Measurements from ENCODE around the gene COL1A1.

COL1A1 gene

GRCh38 chr17:50171371-50172071 lies 29.9 kb downstream of the COL1A1 start:
- DNase-seq, result no peak
- H2AFZ ChIP-seq (ENCODE audit: low read length), result peak overlapping the region; percentile 43; the same call in 1 of the 2 replicates
- peaks cover 24% of the 10 kb centered on the region for H3K4me1 ChIP-seq (ENCODE audit: low read length)
- H3K9me3 ChIP-seq (replicated peaks; ENCODE audit: insufficient read depth, low read length), result no peaks in the 10 kb centered on the region
- H3K27ac ChIP-seq (ENCODE audit: low read length), result peak overlapping the region; percentile 49; the same call in 1 of the 2 replicates
- H3K4me2 ChIP-seq (ENCODE audit: low read depth, low read length), result peak overlapping the region; percentile 26; the same call in 1 of the 2 replicates
- TF ChIP-seq CTCF (IDR thresholded peaks at IDR 0.05; ENCODE audit: low read length) (no peak), EZH2phosphoT487 (IDR thresholded peaks at IDR 0.05; ENCODE audit: low read length) (no peak), EZH2 (optimal IDR thresholded peaks at IDR 0.05; ENCODE audit: low read depth, low read length) (no peak)
- no peaks in the 10 kb centered on the region for H3K27me3 ChIP-seq (replicated peaks; ENCODE audit: insufficient read depth, low read length)
- H4K20me1 ChIP-seq (ENCODE audit: insufficient read depth, low read length), result no peaks in the 10 kb centered on the region
- no peak overlapping the region for H3K4me3 ChIP-seq (ENCODE audit: low read length)
- no peaks in the 10 kb centered on the region for H3K79me2 ChIP-seq (ENCODE audit: low read length)
- no peaks in the 10 kb centered on the region for H3K36me3 ChIP-seq (replicated peaks; ENCODE audit: insufficient read depth, low read length)
- H3F3A ChIP-seq (ENCODE audit: insufficient read depth, low read length), result peaks cover 9% of the 10 kb centered on the region; the same call in 1 of the 2 replicates
- H3K9ac ChIP-seq (ENCODE audit: low read length), result no peak overlapping the region
- no peaks in the 10 kb centered on the region for H3K9me2 ChIP-seq (replicated peaks; ENCODE audit: insufficient read depth, low read length)

GRCh38 chr17:50170662-50171370 lies 30.6 kb downstream of the COL1A1 start:
- peaks cover 24% of the 10 kb centered on the region for H3K4me1 ChIP-seq (ENCODE audit: low read length)
- H3K27me3 ChIP-seq (replicated peaks; ENCODE audit: insufficient read depth, low read length), result no peaks in the 10 kb centered on the region
- H3K9me2 ChIP-seq (replicated peaks; ENCODE audit: insufficient read depth, low read length), result no peaks in the 10 kb centered on the region
- no peaks in the 10 kb centered on the region for H3K9me3 ChIP-seq (replicated peaks; ENCODE audit: insufficient read depth, low read length)
- H3K36me3 ChIP-seq (replicated peaks; ENCODE audit: insufficient read depth, low read length), result no peaks in the 10 kb centered on the region
- no peak overlapping the region for H3K4me3 ChIP-seq (ENCODE audit: low read length)
- peak overlapping the region; percentile 26; the same call in 1 of the 2 replicates for H3K4me2 ChIP-seq (ENCODE audit: low read depth, low read length)
- DNase-seq, result peak; percentile 87
- peaks cover 9% of the 10 kb centered on the region; the same call in 1 of the 2 replicates for H3F3A ChIP-seq (ENCODE audit: insufficient read depth, low read length)
- peak overlapping the region; percentile 49; the same call in 1 of the 2 replicates for H3K27ac ChIP-seq (ENCODE audit: low read length)
- no peaks in the 10 kb centered on the region for H3K79me2 ChIP-seq (ENCODE audit: low read length)
- no peak for TF ChIP-seq EZH2phosphoT487 (IDR thresholded peaks at IDR 0.05; ENCODE audit: low read length)
- TF ChIP-seq CTCF (IDR thresholded peaks at IDR 0.05; ENCODE audit: low read length), result no peak
- TF ChIP-seq EZH2 (optimal IDR thresholded peaks at IDR 0.05; ENCODE audit: low read depth, low read length), result no peak
- no peak overlapping the region for H3K9ac ChIP-seq (ENCODE audit: low read length)
- H4K20me1 ChIP-seq (ENCODE audit: insufficient read depth, low read length), result no peaks in the 10 kb centered on the region
- peak overlapping the region; percentile 43; the same call in 1 of the 2 replicates for H2AFZ ChIP-seq (ENCODE audit: low read length)

GRCh38 chr17:50169881-50170459 lies 31.5 kb downstream of the COL1A1 start:
- Histone ChIP-seq H3K9me3 (replicated peaks; ENCODE audit: insufficient read depth, low read length) (no peaks in the 10 kb centered on the region), H3K79me2 (ENCODE audit: low read length) (no peaks in the 10 kb centered on the region), H4K20me1 (ENCODE audit: insufficient read depth, low read length) (no peaks in the 10 kb centered on the region), H3K9ac (ENCODE audit: low read length) (no peak overlapping the region), H3K27me3 (replicated peaks; ENCODE audit: insufficient read depth, low read length) (no peaks in the 10 kb centered on the region), H3K9me2 (replicated peaks; ENCODE audit: insufficient read depth, low read length) (no peaks in the 10 kb centered on the region), H3K27ac (ENCODE audit: low read length) (no peak overlapping the region), H3K36me3 (replicated peaks; ENCODE audit: insufficient read depth, low read length) (no peaks in the 10 kb centered on the region), H3K4me2 (ENCODE audit: low read depth, low read length) (no peak overlapping the region), H3K4me3 (ENCODE audit: low read length) (no peak overlapping the region), H3F3A (ENCODE audit: insufficient read depth, low read length) (peaks cover 9% of the 10 kb centered on the region; the same call in 1 of the 2 replicates), H3K4me1 (ENCODE audit: low read length) (peaks cover 24% of the 10 kb centered on the region), H2AFZ (ENCODE audit: low read length) (no peak overlapping the region)
- TF ChIP-seq EZH2 (optimal IDR thresholded peaks at IDR 0.05; ENCODE audit: low read depth, low read length) (no peak), CTCF (IDR thresholded peaks at IDR 0.05; ENCODE audit: low read length) (no peak), EZH2phosphoT487 (IDR thresholded peaks at IDR 0.05; ENCODE audit: low read length) (no peak)
- DNase-seq, result no peak
